Endometrium (tissue), 2 donors: ENCODE data around the gene PSMA7.

ENCODE experiments used
- FAIRE-seq: peaks from 2 replicates; lab custom pipeline; 2012; peaks lifted over from hg19 to GRCh38; lab: Jason Lieb, UNC
- donor health status: control.
- donor health status: control.

The PSMA7 gene

GRCh38 chr20:62136283-62137091, 6.7 kb downstream of the PSMA7 start:
- no peak for FAIRE-seq

- FAIRE-seq: no peak
These were observed 7.5 kb downstream of the PSMA7 start for GRCh38 chr20:62135573-62136266.

GRCh38 chr20:62134735-62135231, 8.4 kb downstream of the PSMA7 start:
- FAIRE-seq: no peak

- FAIRE-seq: no peak
These were observed 9.3 kb downstream of the PSMA7 start for GRCh38 chr20:62133864-62134263.

GRCh38 chr20:62133051-62133845, 9.9 kb downstream of the PSMA7 start:
- FAIRE-seq: no peak

- no peak for FAIRE-seq
These were observed 10.8 kb downstream of the PSMA7 start for GRCh38 chr20:62132421-62132820.

GRCh38 chr20:62131560-62132320, 11.5 kb downstream of the PSMA7 start:
- FAIRE-seq: no peak

GRCh38 chr20:62129731-62130531, 13.3 kb downstream of the PSMA7 start:
- no peak for FAIRE-seq

GRCh38 chr20:62128502-62128901, 14.7 kb downstream of the PSMA7 start:
- FAIRE-seq: no peak

GRCh38 chr20:62127799-62128198, 15.4 kb downstream of the PSMA7 start:
- no peak for FAIRE-seq

GRCh38 chr20:62126141-62126540, 17.1 kb downstream of the PSMA7 start:
- no peak for FAIRE-seq

- no peak for FAIRE-seq
These were observed 19.6 kb downstream of the PSMA7 start for GRCh38 chr20:62123450-62124118.

- FAIRE-seq: no peak
These were observed 20.3 kb downstream of the PSMA7 start for GRCh38 chr20:62122654-62123449.

GRCh38 chr20:62121776-62122653, 21.2 kb downstream of the PSMA7 start, which contains the start of gene LSM14B:
Gene LSM14B, plus strand, starts transcription at chr20:62122475. Its CDS starts 192 bp downstream, at chr20:62122667.
- no peak for FAIRE-seq

GRCh38 chr20:62120990-62121775, 22.0 kb downstream of the PSMA7 start:
- FAIRE-seq: no peak

- FAIRE-seq: no peak
These were observed 22.8 kb downstream of the PSMA7 start for GRCh38 chr20:62120365-62120762.

- FAIRE-seq: no peak
These were observed 23.4 kb downstream of the PSMA7 start for GRCh38 chr20:62119591-62120364.
